ENCODE results near the gene AMHR2.
"Not testable (repeated sequence)": the region's sequence is repeated elsewhere in the genome, so short reads cannot be mapped to it uniquely, and the experiment has no call there.

AMHR2 gene

DNA sequence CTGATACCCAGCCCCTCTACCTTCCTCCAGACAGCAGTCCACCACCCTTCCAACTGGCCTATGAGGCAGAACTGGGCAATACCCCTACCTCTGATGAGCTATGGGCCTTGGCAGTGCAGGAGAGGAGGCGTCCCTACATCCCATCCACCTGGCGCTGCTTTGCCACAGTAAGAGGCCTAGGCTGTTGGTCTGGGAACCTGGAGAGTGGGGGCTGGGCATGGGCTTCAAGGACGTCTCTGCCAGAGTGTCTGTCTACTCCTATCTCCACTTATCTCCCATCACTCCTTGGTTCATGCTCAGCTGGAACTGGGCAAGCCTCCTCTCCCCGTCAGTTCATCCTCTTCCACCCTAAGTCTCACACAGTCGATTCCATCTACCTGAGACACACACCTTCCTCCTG is 6.5 kb downstream of the AMHR2 start:
- H3K4me3 ChIP-seq (replicated peaks; ENCODE audit: low read depth, low read length): no peak overlapping the region
- TF ChIP-seq, protein P1, sequence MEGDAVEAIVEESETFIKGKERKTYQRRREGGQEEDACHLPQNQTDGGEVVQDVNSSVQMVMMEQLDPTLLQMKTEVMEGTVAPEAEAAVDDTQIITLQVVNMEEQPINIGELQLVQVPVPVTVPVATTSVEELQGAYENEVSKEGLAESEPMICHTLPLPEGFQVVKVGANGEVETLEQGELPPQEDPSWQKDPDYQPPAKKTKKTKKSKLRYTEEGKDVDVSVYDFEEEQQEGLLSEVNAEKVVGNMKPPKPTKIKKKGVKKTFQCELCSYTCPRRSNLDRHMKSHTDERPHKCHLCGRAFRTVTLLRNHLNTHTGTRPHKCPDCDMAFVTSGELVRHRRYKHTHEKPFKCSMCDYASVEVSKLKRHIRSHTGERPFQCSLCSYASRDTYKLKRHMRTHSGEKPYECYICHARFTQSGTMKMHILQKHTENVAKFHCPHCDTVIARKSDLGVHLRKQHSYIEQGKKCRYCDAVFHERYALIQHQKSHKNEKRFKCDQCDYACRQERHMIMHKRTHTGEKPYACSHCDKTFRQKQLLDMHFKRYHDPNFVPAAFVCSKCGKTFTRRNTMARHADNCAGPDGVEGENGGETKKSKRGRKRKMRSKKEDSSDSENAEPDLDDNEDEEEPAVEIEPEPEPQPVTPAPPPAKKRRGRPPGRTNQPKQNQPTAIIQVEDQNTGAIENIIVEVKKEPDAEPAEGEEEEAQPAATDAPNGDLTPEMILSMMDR (IDR thresholded peaks at IDR 0.05; ENCODE audit: low read depth, low read length, missing control alignments): no peak
- no peak for DNase-seq (ENCODE audit: extremely low read depth, low read depth)

DNA sequence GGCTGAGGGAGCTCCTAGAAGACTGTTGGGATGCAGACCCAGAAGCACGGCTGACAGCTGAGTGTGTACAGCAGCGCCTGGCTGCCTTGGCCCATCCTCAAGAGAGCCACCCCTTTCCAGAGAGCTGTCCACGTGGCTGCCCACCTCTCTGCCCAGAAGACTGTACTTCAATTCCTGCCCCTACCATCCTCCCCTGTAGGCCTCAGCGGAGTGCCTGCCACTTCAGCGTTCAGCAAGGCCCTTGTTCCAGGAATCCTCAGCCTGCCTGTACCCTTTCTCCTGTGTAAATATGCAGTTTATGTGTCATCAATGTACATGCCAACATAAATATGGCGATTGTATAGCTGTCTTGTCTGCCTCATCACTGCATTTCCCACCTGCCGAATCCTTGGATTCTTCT is 7.5 kb downstream of the AMHR2 start:
- H3K4me3 ChIP-seq (replicated peaks; ENCODE audit: low read depth, low read length): no peak overlapping the region
- TF ChIP-seq, protein P1 (IDR thresholded peaks at IDR 0.05; ENCODE audit: low read depth, low read length, missing control alignments): no peak
- DNase-seq (ENCODE audit: extremely low read depth, low read depth): no peak

DNA sequence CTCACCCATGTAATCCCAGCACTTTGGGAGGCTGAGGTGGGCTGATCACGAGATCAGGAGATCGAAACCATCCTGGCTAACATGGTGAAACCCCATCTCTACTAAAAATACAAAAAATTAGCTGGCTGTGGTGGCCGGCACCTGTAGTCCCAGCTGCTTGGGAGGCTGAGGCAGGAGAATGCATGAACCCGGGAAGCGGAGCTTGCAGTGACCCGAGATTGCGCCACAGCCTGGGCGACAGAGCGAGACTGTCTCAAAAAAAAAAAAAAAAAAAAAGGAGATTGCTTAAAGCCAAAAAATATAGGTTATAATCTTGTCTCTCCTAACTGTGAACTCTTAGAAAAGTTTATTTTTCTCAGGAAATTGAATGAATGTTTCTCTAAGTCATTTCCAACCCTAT is 11.7 kb downstream of the AMHR2 start:
- not testable (repeated sequence) for DNase-seq (ENCODE audit: extremely low read depth, low read depth)

DNA sequence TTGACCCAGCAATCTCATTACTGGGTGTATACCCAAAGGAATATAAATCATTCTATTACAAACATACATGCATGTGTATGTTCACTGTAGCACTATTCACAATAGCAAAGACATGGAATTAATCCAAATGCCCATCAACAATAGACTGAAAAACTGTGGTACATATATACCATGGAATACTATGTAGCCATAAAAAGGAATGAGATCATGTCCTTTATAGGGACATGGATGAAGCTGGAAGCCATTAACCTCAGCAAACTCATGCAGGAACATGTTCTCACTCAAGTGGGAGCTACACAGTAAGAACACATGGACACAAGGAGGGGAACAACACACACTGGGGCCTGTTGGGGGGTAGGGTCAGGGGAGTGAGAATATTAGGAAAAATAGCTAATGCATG is 15.9 kb downstream of the AMHR2 start:
- DNase-seq (ENCODE audit: extremely low read depth, low read depth); H3K4me3 ChIP-seq (replicated peaks; ENCODE audit: low read depth, low read length): not testable (repeated sequence)

More for the DNA sequence above, 11.7 kb downstream of the AMHR2 start:
- not testable (repeated sequence) for H3K4me3 ChIP-seq (replicated peaks; ENCODE audit: low read depth, low read length)

DNA sequence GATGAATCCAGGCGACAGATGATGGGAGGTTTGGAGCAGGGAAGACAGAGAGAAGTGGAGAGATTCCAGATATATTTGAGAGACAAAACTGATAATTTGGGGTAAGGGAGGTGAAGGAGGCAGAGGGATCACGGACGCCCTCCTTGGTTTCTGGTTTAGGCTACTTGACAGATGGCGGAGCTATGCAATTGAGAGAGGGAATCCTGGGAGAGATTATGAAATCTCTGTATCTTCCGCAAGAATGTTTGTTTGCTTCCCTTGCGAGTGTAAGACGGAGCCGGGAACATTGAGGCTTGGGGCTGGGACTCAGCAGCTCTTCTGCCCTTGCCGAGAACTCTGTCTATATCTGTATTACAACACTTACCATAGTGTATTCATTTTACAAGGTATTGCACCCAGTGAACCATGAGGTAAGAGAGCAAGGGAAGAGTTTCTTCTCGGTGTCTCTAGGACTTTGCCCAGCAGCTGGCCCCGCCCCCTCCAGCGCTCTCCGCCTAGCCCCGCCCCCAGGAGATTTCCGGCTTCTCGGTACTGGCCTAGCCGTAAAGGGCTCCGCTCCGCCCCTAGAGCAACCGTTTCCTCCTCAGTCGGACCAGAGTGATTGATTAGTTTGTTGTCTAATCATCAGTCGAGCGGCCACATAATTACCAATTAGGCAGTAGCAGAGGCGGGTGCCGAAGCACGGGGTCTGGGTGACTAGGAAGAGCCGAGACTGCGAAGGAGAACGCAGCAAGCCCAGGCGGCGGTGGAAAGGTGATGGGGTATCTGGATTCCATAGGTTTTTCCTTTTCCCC is 17.6 kb downstream of the AMHR2 start, which contains the start of gene PRR13:
Gene PRR13 (plus strand): TSS at position 695 of the 794 bp plus-strand sequence. CDS start 981 bp downstream, outside the sequence.
- peak; percentile 97 for DNase-seq (ENCODE audit: extremely low read depth, low read depth)
- H3K4me3 ChIP-seq (replicated peaks; ENCODE audit: low read depth, low read length): peak within 1 kb of the TSS; percentile 99
- TF ChIP-seq, protein P1 (IDR thresholded peaks at IDR 0.05; ENCODE audit: low read depth, low read length, missing control alignments): no peak

DNA sequence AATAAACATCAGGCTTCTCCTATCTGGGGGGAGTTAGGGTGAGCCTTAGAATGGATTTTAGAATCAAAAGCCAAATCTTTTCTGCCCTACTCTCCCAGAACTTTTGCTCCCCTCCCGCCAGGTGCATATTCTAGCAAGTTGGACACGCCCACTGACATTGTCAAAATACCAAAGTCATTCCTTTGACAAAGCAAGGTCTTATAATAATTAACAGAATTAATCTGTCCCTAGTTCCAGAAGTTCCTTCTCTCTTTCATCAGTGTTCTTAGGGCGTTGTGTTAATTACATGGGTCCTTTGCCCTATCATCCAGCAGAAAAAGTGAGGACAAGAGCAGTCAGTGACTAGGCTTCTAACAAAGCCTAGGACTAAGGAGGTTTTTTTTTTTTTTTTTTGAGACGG is 20.3 kb downstream of the AMHR2 start:
- no peak overlapping the region for H3K4me3 ChIP-seq (replicated peaks; ENCODE audit: low read depth, low read length)
- TF ChIP-seq, protein P1 (IDR thresholded peaks at IDR 0.05; ENCODE audit: low read depth, low read length, missing control alignments): no peak
- no peak for DNase-seq (ENCODE audit: extremely low read depth, low read depth)

DNA sequence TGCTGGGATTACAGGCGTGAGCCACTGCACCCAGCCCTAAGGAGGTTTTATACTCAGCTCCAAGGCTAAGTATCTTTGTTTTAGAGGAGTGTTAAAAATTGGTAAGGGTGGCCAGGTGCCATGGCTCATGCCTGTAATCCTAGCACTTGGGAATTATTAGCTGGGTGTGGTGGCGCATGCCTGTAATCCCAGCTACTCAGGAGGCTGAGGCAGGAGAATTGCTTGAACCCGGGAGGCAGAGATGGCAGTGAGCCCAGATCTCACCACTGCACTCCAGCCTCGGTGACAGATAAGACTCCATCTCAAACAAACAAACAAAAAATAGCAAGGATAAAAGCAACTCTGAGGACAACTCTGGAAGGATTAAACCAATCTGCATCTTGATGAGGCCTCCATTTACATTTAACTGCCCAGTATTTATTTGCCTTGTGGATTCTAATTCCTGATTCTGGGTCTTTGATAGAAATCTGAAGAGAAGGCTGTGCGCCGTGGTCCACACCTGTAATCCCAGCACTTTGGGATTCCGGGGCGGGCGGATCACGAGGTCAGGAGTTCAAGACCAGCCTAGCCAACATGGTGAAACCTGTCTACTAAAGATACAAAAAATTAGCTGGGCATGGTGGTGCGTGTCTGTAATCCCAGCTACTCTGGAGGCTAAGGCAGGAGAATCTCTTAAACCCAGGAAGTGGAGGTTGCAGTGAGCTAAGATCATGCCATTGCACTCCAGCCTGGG is 21.1 kb downstream of the AMHR2 start:
- DNase-seq (ENCODE audit: extremely low read depth, low read depth); H3K4me3 ChIP-seq (replicated peaks; ENCODE audit: low read depth, low read length): not testable (repeated sequence)

DNA sequence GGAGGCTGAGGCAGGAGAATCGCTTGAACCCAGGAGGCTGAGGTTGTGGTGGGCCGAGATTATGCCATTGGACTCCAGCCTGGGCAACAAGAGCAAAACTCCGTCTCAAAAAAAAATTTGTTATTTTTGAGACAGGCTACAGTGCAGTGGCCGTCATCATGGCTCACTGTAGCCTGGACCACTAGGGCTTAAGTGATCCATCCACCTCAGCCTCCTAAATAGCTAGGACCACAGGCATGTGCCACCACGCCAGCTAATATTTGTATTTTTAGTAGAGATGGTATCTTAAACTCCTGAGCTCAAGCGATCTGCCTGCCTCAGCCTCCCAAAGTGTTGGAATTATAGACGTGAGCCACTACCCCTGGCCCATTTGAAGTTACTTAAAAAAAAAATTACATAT is 27.3 kb downstream of the AMHR2 start:
- no peak overlapping the region for H3K4me3 ChIP-seq (replicated peaks; ENCODE audit: low read depth, low read length)
- TF ChIP-seq, protein P1 (IDR thresholded peaks at IDR 0.05; ENCODE audit: low read depth, low read length, missing control alignments): no peak
- no peak for DNase-seq (ENCODE audit: extremely low read depth, low read depth)

Data from HFF-Myc (cell line).